GM12872 (cell line): ENCODE results near the gene RAB10.
A peak's percentile ranks its signal among the peaks of the same experiment; 100 is the strongest.

Experiments used
- TF ChIP-seq, protein P1 (sequence below): IDR thresholded peaks from 3 replicates; pipeline ENCODE4 v1.5.1; 2011; ENCODE audit warnings: low read depth, mild to moderate bottlenecking, low read length, moderate library complexity; ENCODE audit not compliant: insufficient read depth

RAB10 gene

GRCh38 chr2:26144031-26144430 lies 110.1 kb downstream of the RAB10 start:
- TF ChIP-seq, protein P1, sequence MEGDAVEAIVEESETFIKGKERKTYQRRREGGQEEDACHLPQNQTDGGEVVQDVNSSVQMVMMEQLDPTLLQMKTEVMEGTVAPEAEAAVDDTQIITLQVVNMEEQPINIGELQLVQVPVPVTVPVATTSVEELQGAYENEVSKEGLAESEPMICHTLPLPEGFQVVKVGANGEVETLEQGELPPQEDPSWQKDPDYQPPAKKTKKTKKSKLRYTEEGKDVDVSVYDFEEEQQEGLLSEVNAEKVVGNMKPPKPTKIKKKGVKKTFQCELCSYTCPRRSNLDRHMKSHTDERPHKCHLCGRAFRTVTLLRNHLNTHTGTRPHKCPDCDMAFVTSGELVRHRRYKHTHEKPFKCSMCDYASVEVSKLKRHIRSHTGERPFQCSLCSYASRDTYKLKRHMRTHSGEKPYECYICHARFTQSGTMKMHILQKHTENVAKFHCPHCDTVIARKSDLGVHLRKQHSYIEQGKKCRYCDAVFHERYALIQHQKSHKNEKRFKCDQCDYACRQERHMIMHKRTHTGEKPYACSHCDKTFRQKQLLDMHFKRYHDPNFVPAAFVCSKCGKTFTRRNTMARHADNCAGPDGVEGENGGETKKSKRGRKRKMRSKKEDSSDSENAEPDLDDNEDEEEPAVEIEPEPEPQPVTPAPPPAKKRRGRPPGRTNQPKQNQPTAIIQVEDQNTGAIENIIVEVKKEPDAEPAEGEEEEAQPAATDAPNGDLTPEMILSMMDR = no peak

- TF ChIP-seq, protein P1 = peak; percentile 69
These were observed 111.2 kb downstream of the RAB10 start for GRCh38 chr2:26144953-26145680.

DNA sequence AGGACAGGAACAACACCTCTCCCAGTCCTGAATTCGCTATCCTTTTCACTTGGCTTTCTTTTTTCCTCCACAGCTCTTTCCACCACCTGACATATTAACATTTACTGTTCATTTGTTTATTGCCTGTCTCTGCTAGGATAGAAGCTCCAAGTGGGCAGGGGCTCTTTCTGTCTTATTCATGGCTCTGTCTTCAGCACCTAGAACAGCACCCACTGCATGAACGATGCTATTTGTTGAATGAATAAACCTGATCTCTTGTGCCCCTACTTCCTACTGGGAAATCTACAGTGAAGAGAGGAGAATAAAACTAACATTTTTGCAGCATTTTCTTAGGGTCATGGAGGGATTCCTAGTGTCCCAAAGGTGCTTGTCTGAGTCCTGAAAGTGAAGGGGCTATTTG lies 114.6 kb downstream of the RAB10 start:
- TF ChIP-seq, protein P1 = no peak

DNA sequence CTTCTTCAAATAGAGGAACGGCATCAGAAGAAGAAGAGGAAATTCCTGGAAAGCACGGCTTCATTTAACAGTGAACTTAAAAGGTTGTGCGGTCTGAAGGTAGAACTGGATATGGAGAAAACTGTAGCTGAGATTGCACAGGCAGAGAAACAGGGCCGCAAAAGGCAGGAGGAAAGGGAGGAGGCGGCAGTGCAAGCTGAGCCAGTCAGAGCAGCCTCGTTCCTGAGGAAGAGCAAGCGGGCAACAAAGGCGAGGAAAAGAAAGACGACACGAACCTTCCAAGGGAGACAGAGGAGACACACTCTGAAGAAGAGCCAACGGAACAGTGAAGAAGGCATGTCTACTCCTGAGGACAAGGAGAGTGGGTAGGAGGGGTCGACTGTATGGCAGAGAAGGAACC lies 116.4 kb downstream of the RAB10 start:
- TF ChIP-seq, protein P1 = no peak

DNA sequence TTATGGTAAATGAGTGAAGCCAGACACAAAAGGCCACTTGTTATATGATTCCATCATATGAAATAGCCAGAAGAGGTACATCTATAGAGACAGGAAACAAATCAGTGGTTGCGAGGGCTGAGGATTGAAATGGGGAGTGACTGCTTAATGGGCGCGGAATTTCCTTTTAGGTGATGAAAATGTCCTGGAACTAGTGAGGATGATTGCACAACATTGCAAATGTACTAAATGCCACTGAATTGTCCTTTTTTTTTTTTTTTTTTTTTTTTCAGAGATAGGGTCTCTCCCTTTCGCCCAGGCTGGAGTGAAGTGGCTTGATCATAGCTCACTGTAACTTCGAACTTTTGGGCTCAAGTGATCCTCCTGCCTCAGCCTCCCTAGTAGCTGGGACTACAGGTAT lies 123.7 kb downstream of the RAB10 start:
- TF ChIP-seq, protein P1 = no peak

- TF ChIP-seq, protein P1 = no peak
These were observed 128.0 kb downstream of the RAB10 start for GRCh38 chr2:26161926-26162325.

DNA sequence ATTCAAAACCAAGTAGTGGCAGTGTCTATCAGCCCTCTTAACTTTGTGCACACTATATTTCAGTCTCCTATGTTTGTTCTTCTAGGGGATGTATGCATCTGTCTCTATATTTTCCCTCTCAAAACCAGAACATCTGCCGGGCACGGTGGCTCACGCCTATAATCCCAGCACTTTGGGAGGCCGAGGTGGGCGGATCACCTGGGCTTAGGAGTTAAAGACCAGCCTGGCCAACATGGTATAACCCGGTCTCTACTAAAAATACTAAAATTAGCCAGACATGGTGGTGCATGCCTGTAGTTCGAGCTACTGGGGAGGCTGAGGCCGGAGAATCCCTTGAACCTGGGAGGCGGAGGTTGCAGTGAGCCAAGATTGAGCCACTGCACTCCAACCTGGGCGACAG lies 129.1 kb downstream of the RAB10 start:
- TF ChIP-seq, protein P1 = no peak
